ENCODE measurements around the gene INSR.

GRCh38 chr19:7211191-7211951 is 82.8 kb downstream of the INSR start:
- TF ChIP-seq POLR2A (IDR thresholded peaks at IDR 0.05): no peak
- TF ChIP-seq CTCF (IDR thresholded peaks at IDR 0.05): no peak
